CD4-positive, CD25-positive, alpha-beta regulatory T cell (primary cell): Measurements from ENCODE around the gene TIMM44. TPM values are rescaled to one million over a fixed set of nuclear protein-coding genes. Genes with fewer than 3 reads are reported as not detected.
A peak's percentile ranks its signal among the peaks of the same experiment; 100 is the strongest.

Experiments used
- ATAC-seq, 2 donors: fragments of 150-1000 bp; cut with Tn5 transposase; one replicate each; pipeline ENCODE4 v1.10.0; 2021; ENCODE audit warnings: low read depth in 2 of 2, moderate number of reproducible peaks in 2 of 2, moderate library complexity in 1 of 2
- DNase-seq, 3 donors: peaks; one replicate each; pipeline versions ENCODE4 v3.0.0 to v3.0.0-alpha.2; 2012 to 2022; ENCODE audit warnings: mixed read lengths in 1 of 3
- H3K27ac ChIP-seq: one replicate; pipeline ENCODE4 v1.7.0; 2013; ENCODE audit warnings: mild to moderate bottlenecking, low read length; ENCODE audit not compliant: insufficient read depth, poor library complexity, severe bottlenecking
- H3K27me3 ChIP-seq: one replicate; pipeline ENCODE4 v1.7.0; 2013; ENCODE audit warnings: low read length; ENCODE audit not compliant: control insufficient read depth, insufficient read depth
- H3K36me3 ChIP-seq: one replicate; pipeline ENCODE4 v1.7.0; 2013; ENCODE audit warnings: mild to moderate bottlenecking, low read length, moderate library complexity; ENCODE audit not compliant: control insufficient read depth, insufficient read depth
- H3K4me1 ChIP-seq: 2 replicates; pipeline ENCODE4 v1.7.0; 2013; ENCODE audit warnings: mild to moderate bottlenecking, low read length; ENCODE audit not compliant: insufficient read depth, control insufficient read depth, poor library complexity, severe bottlenecking
- H3K4me3 ChIP-seq: one replicate; pipeline ENCODE4 v1.7.0; 2013; ENCODE audit warnings: low read depth, mild to moderate bottlenecking, low read length, moderate library complexity
- H3K9me3 ChIP-seq, 2 experiments: 1 replicate in 1 of 2; 2 replicates in 1 of 2; pipeline ENCODE4 v1.7.0; 2013; ENCODE audit warnings: low read length in 2 of 2, mild to moderate bottlenecking in 1 of 2, moderate library complexity in 1 of 2; ENCODE audit not compliant: control insufficient read depth in 2 of 2
- H3K27ac Mint-ChIP-seq, 3 donors: one replicate each; pipeline ENCODE4 v1.8.0; 2020 to 2022; ENCODE audit warnings: mild to moderate bottlenecking in 3 of 3, mixed read lengths in 3 of 3, moderate library complexity in 2 of 3
- H3K27me3 Mint-ChIP-seq: one replicate; pipeline ENCODE4 v1.8.0; 2022; ENCODE audit warnings: mild to moderate bottlenecking, mixed read lengths
- H3K36me3 Mint-ChIP-seq: one replicate; pipeline ENCODE4 v1.8.0; 2020; ENCODE audit warnings: mixed read lengths
- H3K4me1 Mint-ChIP-seq, 4 donors: one replicate each; pipeline ENCODE4 v1.8.0; 2020 to 2022; ENCODE audit warnings: mixed read lengths in 4 of 4, mild to moderate bottlenecking in 1 of 4
- H3K4me3 Mint-ChIP-seq, 4 donors: one replicate each; pipeline ENCODE4 v1.8.0; 2020 to 2022; ENCODE audit warnings: mild to moderate bottlenecking in 4 of 4, mixed read lengths in 4 of 4, moderate library complexity in 3 of 4
- H3K9me3 Mint-ChIP-seq, 7 donors: one replicate each; pipeline ENCODE4 v1.8.0; 2020 to 2022; ENCODE audit warnings: mixed read lengths in 7 of 7, mild to moderate bottlenecking in 3 of 7, moderate library complexity in 2 of 7
- polyA plus RNA-seq, 4 donors: library from polyadenylated mRNA; unstranded; fragments of 300-500 nt; fragmentation: Illumina TruSeq; gene quantifications; one replicate each; pipeline ENCODE4 v1.2.3, GENCODE V29; 2021
- total RNA-seq: library from RNA; stranded (reverse); gene quantifications from one replicate; pipeline ENCODE4 v1.2.3, GENCODE V29; 2022

Gene TIMM44
- total and polyA plus RNA-seq, 5 donors from 2014 or later, result 14.0 to 72.5 (median 15.0) TPM

DNA sequence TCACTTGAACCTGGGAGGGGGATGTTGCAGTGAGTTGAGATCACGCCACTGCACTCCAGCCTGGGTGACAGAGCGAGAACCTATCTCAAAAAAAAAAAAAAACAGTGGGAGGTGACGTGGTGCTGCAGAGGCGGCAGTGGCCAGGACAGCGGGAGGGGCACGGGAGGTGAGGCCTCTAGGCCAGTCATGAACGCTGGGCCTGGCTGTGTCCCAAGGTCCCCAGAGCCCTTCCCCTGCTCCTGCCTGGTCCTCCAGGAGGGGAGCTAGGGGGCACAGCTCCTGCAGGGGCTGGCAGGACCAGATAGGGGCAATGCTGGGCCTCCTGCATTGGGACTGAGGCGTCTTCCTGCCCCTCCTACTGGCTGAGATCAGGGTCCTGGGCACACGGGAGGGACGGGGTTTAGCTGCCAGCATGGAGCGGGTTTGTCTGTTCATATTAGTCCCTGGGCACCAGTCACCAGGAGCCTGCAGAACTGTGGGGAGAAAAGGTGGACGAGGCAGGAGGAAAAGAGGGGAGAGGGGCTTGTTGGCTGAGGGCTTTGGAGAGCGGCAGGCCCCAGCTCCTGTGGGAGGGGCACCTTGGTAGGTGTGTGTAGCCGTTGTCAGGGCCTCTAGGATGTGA lies 35.3 kb downstream of the TIMM44 start:
- Histone ChIP-seq H3K36me3 (peaks cover 19% of the 10 kb centered on the region), H3K4me3 (no peak overlapping the region), H3K27ac (no peak overlapping the region), H3K27me3 (no peaks in the 10 kb centered on the region), H3K4me1 (peaks cover 31% of the 10 kb centered on the region), H3K9me3 (no peaks in the 10 kb centered on the region)
- H3K4me3 Mint-ChIP-seq, result peak overlapping the region in 2 of 4 donors; percentile 27 to 52
- ATAC-seq (no peak), DNase-seq (no peak)
- H3K27ac Mint-ChIP-seq, result no peak overlapping the region
- H3K27me3 Mint-ChIP-seq, result peaks cover 6% of the 10 kb centered on the region
- peaks cover 0 to 8% (median 0%) of the 10 kb centered on the region in 7 donors for H3K9me3 Mint-ChIP-seq
- H3K4me1 Mint-ChIP-seq, result peaks cover 4 to 38% (median 17%) of the 10 kb centered on the region in 4 donors
- peaks cover 20% of the 10 kb centered on the region for H3K36me3 Mint-ChIP-seq

GRCh38 chr19:7907544-7907943 lies 35.9 kb downstream of the TIMM44 start:
- ATAC-seq (no peak), DNase-seq (no peak)
- Histone ChIP-seq H3K36me3 (peaks cover 19% of the 10 kb centered on the region), H3K27me3 (no peaks in the 10 kb centered on the region), H3K9me3 (no peaks in the 10 kb centered on the region), H3K4me3 (no peak overlapping the region), H3K27ac (no peak overlapping the region), H3K4me1 (peaks cover 38% of the 10 kb centered on the region)
- peaks cover 16% of the 10 kb centered on the region for H3K36me3 Mint-ChIP-seq
- peaks cover 0 to 9% (median 0%) of the 10 kb centered on the region in 7 donors for H3K9me3 Mint-ChIP-seq
- H3K27ac Mint-ChIP-seq, result no peak overlapping the region
- peaks cover 5 to 43% (median 18%) of the 10 kb centered on the region in 4 donors for H3K4me1 Mint-ChIP-seq
- peaks cover 9% of the 10 kb centered on the region for H3K27me3 Mint-ChIP-seq
- H3K4me3 Mint-ChIP-seq, result peak overlapping the region in 2 of 4 donors; percentile 52 to 75

GRCh38 chr19:7907122-7907521 lies 36.3 kb downstream of the TIMM44 start:
- Mint-ChIP-seq H3K4me3 (peak overlapping the region in 1 of 4 donors; percentile 88), H3K27ac (no peak overlapping the region), H3K9me3 (peaks cover 0 to 9% (median 0%) of the 10 kb centered on the region in 7 donors), H3K4me1 (peaks cover 5 to 45% (median 18%) of the 10 kb centered on the region in 4 donors), H3K27me3 (peaks cover 9% of the 10 kb centered on the region), H3K36me3 (peaks cover 15% of the 10 kb centered on the region)
- no peak overlapping the region for H3K4me3 ChIP-seq
- peaks cover 38% of the 10 kb centered on the region for H3K4me1 ChIP-seq
- peaks cover 18% of the 10 kb centered on the region for H3K36me3 ChIP-seq
- H3K27me3 ChIP-seq, result no peaks in the 10 kb centered on the region
- DNase-seq, result no peak
- no peaks in the 10 kb centered on the region for H3K9me3 ChIP-seq
- H3K27ac ChIP-seq, result no peak overlapping the region
- no peak for ATAC-seq

GRCh38 chr19:7905859-7906258 lies 37.6 kb downstream of the TIMM44 start:
- H3K27me3 ChIP-seq, result no peaks in the 10 kb centered on the region
- Mint-ChIP-seq H3K27me3 (peaks cover 9% of the 10 kb centered on the region), H3K4me3 (peak overlapping the region; percentile 81 to 99 (median 88)), H3K4me1 (peaks cover 5 to 45% (median 18%) of the 10 kb centered on the region in 4 donors), H3K9me3 (peaks cover 0 to 9% (median 0%) of the 10 kb centered on the region in 7 donors), H3K36me3 (peaks cover 9% of the 10 kb centered on the region), H3K27ac (peak overlapping the region; percentile 75 to 96 (median 89))
- peaks cover 8% of the 10 kb centered on the region for H3K36me3 ChIP-seq
- ATAC-seq (no peak), DNase-seq (no peak)
- peaks cover 38% of the 10 kb centered on the region for H3K4me1 ChIP-seq
- no peaks in the 10 kb centered on the region for H3K9me3 ChIP-seq
- no peak overlapping the region for H3K27ac ChIP-seq
- H3K4me3 ChIP-seq, result no peak overlapping the region

DNA sequence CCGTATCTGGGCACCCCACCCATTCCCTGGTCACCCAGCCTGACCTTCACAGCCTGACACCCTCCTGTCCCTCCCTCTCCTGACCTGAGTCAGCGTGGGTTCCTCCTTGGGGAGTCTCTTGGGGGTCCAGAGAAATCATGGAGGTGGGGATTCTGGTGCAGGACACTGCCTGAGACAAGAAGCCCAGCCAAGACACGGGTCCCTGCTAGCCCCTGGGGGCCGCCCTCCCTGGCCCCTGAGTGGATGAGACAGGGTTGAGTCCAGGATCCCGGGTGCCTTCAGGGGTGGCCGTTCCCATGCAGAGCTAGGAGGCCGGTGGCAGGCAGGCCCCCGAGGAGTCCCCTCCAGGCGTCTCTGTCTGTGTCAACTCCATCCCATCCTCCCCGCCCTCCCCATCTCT lies 38.2 kb downstream of the TIMM44 start:
- peak overlapping the region; percentile 89 to 99 (median 94) for H3K4me3 Mint-ChIP-seq
- Histone ChIP-seq H3K4me1 (peaks cover 38% of the 10 kb centered on the region), H3K4me3 (peak overlapping the region; percentile 61), H3K27me3 (no peaks in the 10 kb centered on the region), H3K27ac (peak overlapping the region; percentile 85), H3K9me3 (no peaks in the 10 kb centered on the region), H3K36me3 (peaks cover 2% of the 10 kb centered on the region)
- H3K9me3 Mint-ChIP-seq, result peaks cover 0 to 9% (median 0%) of the 10 kb centered on the region in 7 donors
- H3K36me3 Mint-ChIP-seq, result peaks cover 6% of the 10 kb centered on the region
- no peak for ATAC-seq
- peaks cover 5 to 45% (median 18%) of the 10 kb centered on the region in 4 donors for H3K4me1 Mint-ChIP-seq
- peak overlapping the region; percentile 88 to 96 (median 96) for H3K27ac Mint-ChIP-seq
- no peak for DNase-seq
- H3K27me3 Mint-ChIP-seq, result peaks cover 9% of the 10 kb centered on the region

DNA sequence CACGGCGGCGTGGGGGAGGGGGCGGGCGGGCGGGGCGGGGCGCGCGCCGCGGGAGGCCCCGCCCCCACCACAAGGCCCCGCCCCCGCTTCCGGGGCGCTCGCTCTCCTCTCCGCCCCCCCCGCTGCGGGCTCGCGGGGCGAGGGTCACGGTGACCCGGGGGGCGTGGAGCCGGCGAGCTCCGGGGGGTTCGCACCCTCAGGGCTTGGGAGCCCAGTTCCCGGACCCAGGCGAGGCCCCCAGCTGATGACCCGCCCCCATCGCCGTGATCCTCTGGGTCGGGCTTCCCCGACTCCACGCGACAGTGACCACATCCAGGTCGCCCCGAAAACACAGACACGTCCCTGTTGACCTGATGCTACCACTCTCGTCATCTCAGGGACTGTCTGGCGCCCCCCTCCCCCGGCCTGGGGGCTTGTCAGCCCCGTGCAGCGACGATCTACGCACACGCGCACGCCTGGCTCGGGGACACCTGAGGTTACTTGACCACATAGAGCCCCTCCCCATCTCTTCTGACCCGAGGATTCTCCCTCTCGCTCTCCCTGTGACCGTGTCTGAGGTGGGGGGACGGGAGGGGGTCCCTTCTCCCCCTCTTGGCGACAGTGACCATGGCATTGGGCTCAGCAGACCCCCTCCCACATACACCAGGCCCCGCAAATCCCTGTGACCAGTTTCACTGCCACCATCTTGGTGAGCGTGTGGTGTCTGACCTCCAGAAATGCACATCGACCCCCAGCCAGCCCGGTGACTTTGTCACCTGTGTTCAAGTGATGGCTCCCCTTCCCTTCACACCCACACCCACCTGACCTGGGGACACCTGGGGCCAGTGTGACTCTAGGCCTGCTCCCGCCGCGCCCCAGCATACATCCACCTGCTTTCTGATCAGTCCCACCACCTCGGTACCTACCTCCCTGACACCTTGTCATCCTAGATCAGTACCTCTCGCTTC lies 39.1 kb downstream of the TIMM44 start:
- Histone ChIP-seq H3K9me3 (no peaks in the 10 kb centered on the region), H3K27ac (peak overlapping the region; percentile 85), H3K27me3 (no peaks in the 10 kb centered on the region), H3K4me1 (peaks cover 38% of the 10 kb centered on the region), H3K4me3 (peak overlapping the region; percentile 61), H3K36me3 (no peaks in the 10 kb centered on the region)
- Mint-ChIP-seq H3K27ac (peak overlapping the region; percentile 88 to 96 (median 96)), H3K9me3 (peaks cover 0 to 9% (median 0%) of the 10 kb centered on the region in 7 donors), H3K4me3 (peak overlapping the region; percentile 89 to 99 (median 94)), H3K36me3 (peaks cover 6% of the 10 kb centered on the region), H3K27me3 (peaks cover 9% of the 10 kb centered on the region), H3K4me1 (peaks cover 5 to 45% (median 18%) of the 10 kb centered on the region in 4 donors)
- DNase-seq (peak; percentile 68 to 79 (median 75)), ATAC-seq (peak; percentile 57 to 60)

DNA sequence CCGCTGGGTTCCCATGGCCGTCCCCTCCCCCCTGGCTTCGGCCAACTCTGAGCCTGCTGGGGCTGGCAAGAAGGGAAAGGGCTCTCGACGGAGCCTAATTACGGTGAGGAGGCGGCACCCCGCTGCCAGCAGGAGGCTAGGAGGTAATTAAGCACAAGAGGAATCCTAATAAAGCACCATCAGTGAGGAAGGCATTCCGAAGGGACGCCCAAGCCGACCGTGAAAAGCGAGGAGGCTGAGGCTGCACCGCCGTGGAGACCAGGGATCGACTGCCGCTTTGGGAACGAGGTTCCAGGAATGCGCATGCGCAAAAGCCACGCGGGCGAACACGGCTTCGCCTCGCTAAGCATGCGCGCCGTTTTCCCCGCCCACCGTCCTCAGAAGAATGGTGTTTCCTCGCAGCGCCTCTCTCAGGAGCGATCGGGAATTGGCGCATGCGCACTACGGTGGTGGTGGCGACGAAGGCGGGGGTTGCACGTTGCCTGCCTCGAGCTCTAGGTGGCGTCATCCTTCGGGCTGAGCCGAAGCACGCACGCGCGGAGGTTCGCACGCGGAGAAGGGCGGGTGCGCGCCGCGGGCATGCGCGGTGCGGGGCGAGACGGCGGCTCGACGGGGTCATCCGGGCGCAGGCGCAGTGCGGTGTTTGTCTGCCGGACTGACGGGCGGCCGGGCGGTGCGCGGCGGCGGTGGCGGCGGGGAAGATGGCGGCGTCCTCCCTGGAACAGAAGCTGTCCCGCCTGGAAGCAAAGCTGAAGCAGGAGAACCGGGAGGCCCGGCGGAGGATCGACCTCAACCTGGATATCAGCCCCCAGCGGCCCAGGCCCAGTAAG lies 40.0 kb downstream of the TIMM44 start, which contains the start of gene MAP2K7:
TSS of gene MAP2K7 (plus strand) at position 634 of the 830 bp plus-strand sequence. CDS start at position 702, 68 bp downstream.
- H3K4me1 Mint-ChIP-seq, result peaks cover 5 to 45% (median 18%) of the 10 kb centered on the region in 4 donors
- Histone ChIP-seq H3K36me3 (no peaks in the 10 kb centered on the region), H3K27ac (peak within 1 kb of the TSS; percentile 85), H3K4me1 (peaks cover 38% of the 10 kb centered on the region), H3K9me3 (no peaks in the 10 kb centered on the region), H3K27me3 (no peaks in the 10 kb centered on the region), H3K4me3 (peak within 1 kb of the TSS; percentile 77)
- H3K36me3 Mint-ChIP-seq, result peaks cover 6% of the 10 kb centered on the region
- peaks cover 0 to 9% (median 0%) of the 10 kb centered on the region in 7 donors for H3K9me3 Mint-ChIP-seq
- DNase-seq (peak; percentile 99 to 100 (median 100)), ATAC-seq (peak; percentile 83 to 88)
- peak within 1 kb of the TSS; percentile 90 to 99 (median 94) for H3K4me3 Mint-ChIP-seq
- peak within 1 kb of the TSS; percentile 94 to 96 (median 96) for H3K27ac Mint-ChIP-seq
- H3K27me3 Mint-ChIP-seq, result peaks cover 9% of the 10 kb centered on the region
